Panc1 (cell line): ENCODE measurements around the gene PPP6R2.

ENCODE experiments used
- CTCF ChIP-seq: fragments of 450-650 bp; IDR thresholded peaks from 2 replicates; pipeline ENCODE4 v1.5.1; 2017; ENCODE audit warnings: mild to moderate bottlenecking
- POLR2AphosphoS5 ChIP-seq: IDR thresholded peaks from 2 replicates; pipeline ENCODE4 v1.6.1; 2012; ENCODE audit warnings: mild to moderate bottlenecking, low read depth, low read length, moderate library complexity
- REST ChIP-seq, 2 experiments: IDR thresholded peaks; 2 replicates each; pipeline ENCODE4 v1.6.1; 2011 to 2012; ENCODE audit warnings: low read depth in 2 of 2, control low read depth in 1 of 2, low read length in 1 of 2, mild to moderate bottlenecking in 1 of 2, moderate library complexity in 1 of 2; ENCODE audit not compliant: insufficient read depth in 1 of 2
- TCF7L2 ChIP-seq: IDR thresholded peaks from 2 replicates; pipeline ENCODE4 v1.6.1; 2011; ENCODE audit warnings: mild to moderate bottlenecking, low read depth, low read length, inconsistent platforms

- TF ChIP-seq CTCF (no peak), POLR2AphosphoS5 (no peak), TCF7L2 (no peak), REST (IDR thresholded peaks at IDR 0.05; ENCODE audit: insufficient read depth in 1 of 2, low read depth in 2 of 2, low read length in 1 of 2) (no peak)
These were observed 411 bp downstream of the PPP6R2 start for GRCh38 chr22:50343541-50343935.
